MM.1S (cell line): ENCODE measurements around the gene CEL.

Source experiments
- DNase-seq: peaks from one replicate; pipeline ENCODE4 v3.0.0-alpha.2; 2015
- H2AFZ ChIP-seq: fragments of 300-600 bp; sonication (generic); 2 replicates; pipeline ENCODE4 v1.6.0; 2016; ENCODE audit warnings: antibody characterized with exemption, low read length
- H3F3A ChIP-seq: fragments of 300-600 bp; sonication (generic); 2 replicates; pipeline ENCODE4 v1.6.1; 2016; ENCODE audit warnings: mild to moderate bottlenecking, antibody characterized with exemption, low read length, moderate library complexity, mixed read lengths; ENCODE audit not compliant: insufficient read depth
- H3K27ac ChIP-seq: fragments of 300-600 bp; sonication (generic); 2 replicates; pipeline ENCODE4 v1.5.1; 2016; ENCODE audit warnings: mild to moderate bottlenecking, low read length
- H3K27me3 ChIP-seq: fragments of 300-600 bp; sonication (generic); replicated peaks from 2 replicates; pipeline ENCODE4 v1.6.0; 2016; ENCODE audit warnings: low read length; ENCODE audit not compliant: insufficient read depth
- H3K36me3 ChIP-seq: fragments of 300-600 bp; sonication (generic); replicated peaks from 2 replicates; pipeline ENCODE4 v1.6.1; 2016; ENCODE audit warnings: mild to moderate bottlenecking, low read length, mixed read lengths; ENCODE audit not compliant: insufficient read depth
- H3K4me1 ChIP-seq: fragments of 300-600 bp; sonication (generic); 2 replicates; pipeline ENCODE4 v1.6.1; 2016; ENCODE audit warnings: low read length, mixed read lengths
- H3K4me2 ChIP-seq: fragments of 300-600 bp; sonication (generic); 2 replicates; pipeline ENCODE4 v1.6.0; 2016; ENCODE audit warnings: low read depth, low read length
- H3K4me3 ChIP-seq: fragments of 300-600 bp; sonication (generic); 2 replicates; pipeline ENCODE4 v1.5.1; 2016; ENCODE audit warnings: low read length, mixed read lengths
- H3K79me2 ChIP-seq: fragments of 300-600 bp; sonication (generic); 2 replicates; pipeline ENCODE4 v1.6.1; 2016; ENCODE audit warnings: mixed run types, low read length, mixed read lengths
- H3K9ac ChIP-seq: fragments of 300-600 bp; sonication (generic); 2 replicates; pipeline ENCODE4 v1.6.1; 2016; ENCODE audit warnings: low read length, mixed read lengths
- H3K9me2 ChIP-seq: fragments of 300-600 bp; sonication (generic); replicated peaks from 2 replicates; pipeline ENCODE4 v1.6.1; 2016; ENCODE audit warnings: mild to moderate bottlenecking, low read length, mixed read lengths; ENCODE audit not compliant: insufficient read depth
- H3K9me3 ChIP-seq: fragments of 300-600 bp; sonication (generic); replicated peaks from 2 replicates; pipeline ENCODE4 v1.6.1; 2016; ENCODE audit warnings: mild to moderate bottlenecking, low read length, mixed read lengths; ENCODE audit not compliant: insufficient read depth
- H4K20me1 ChIP-seq: fragments of 300-600 bp; sonication (generic); 2 replicates; pipeline ENCODE4 v1.6.1; 2016; ENCODE audit warnings: mild to moderate bottlenecking, low read length, moderate library complexity, mixed read lengths; ENCODE audit not compliant: insufficient read depth
- EZH2 ChIP-seq: fragments of 300-600 bp; sonication (generic); optimal IDR thresholded peaks from 2 replicates; pipeline ENCODE3; 2017; ENCODE audit warnings: low read depth, mild to moderate bottlenecking, antibody characterized with exemption, low read length, mixed read lengths
- EZH2phosphoT487 ChIP-seq: fragments of 300-600 bp; sonication (generic); IDR thresholded peaks from 2 replicates; pipeline ENCODE4 v1.6.1; 2018; ENCODE audit warnings: antibody characterized with exemption, low read length
- TF ChIP-seq, protein P1 (sequence below): fragments of 300-600 bp; sonication (generic); IDR thresholded peaks from 2 replicates; pipeline ENCODE4 v1.5.1; 2016; ENCODE audit warnings: antibody characterized with exemption, low read length, mixed read lengths

Gene CEL

DNA sequence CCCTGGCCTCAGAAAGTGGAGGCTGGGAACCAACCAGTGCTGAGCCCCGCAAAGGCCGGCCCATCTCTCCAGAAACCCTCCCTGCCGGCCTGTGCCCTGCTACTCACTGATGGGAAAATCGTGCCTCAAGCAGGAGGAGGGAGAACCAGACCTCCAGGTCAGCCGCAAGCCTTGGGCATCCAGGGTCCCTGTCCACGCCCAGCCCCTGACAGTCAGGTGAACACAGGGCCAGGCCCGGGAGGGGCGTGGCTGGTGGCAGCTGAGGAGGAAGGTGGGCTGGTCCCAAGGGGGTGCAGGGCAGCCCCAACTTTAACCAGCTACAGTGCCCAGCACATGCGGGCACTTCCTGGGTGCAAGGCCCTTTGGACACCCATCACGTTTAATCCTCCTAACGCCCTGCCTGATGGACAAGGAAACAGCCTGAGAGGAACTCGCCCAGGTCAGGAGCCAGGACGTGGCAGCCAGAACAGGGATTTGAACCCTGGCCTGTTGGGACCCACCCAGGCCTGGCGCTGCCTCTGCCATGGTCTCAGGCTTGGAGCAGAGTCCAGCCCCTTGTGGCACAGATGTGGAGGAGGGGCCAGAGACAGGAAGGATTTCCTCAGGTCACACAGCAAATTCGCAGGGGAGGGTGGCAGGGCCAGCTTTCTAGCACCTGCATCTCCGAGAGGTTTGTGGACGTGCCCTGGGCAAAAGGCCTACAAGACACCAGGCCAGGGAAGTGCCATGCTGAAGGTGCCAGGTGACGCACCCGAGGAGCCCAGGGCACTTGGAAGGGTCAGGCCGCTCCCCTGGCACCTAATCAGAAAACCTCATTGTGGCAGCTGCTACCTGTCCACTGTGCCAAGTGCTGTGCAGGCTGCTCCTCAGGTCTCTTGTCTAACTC lies 54.8 kb downstream of the CEL start:
- Histone ChIP-seq H3K9me2 (no peaks in the 10 kb centered on the region), H3F3A (peaks cover 2% of the 10 kb centered on the region; the same call in 1 of the 2 replicates), H3K4me2 (no peak overlapping the region), H2AFZ (no peak overlapping the region), H3K4me3 (no peak overlapping the region), H3K27me3 (no peaks in the 10 kb centered on the region), H3K79me2 (peaks cover 17% of the 10 kb centered on the region), H3K9me3 (no peaks in the 10 kb centered on the region), H3K27ac (no peak overlapping the region), H3K36me3 (no peaks in the 10 kb centered on the region), H3K9ac (no peak overlapping the region), H3K4me1 (0 out of 2 replicates have a peak, but pooled peaks cover 2% of the 10 kb centered on the region), H4K20me1 (no peaks in the 10 kb centered on the region)
- no peak for DNase-seq
- TF ChIP-seq EZH2 (no peak), EZH2phosphoT487 (no peak)
- TF ChIP-seq, protein P1, sequence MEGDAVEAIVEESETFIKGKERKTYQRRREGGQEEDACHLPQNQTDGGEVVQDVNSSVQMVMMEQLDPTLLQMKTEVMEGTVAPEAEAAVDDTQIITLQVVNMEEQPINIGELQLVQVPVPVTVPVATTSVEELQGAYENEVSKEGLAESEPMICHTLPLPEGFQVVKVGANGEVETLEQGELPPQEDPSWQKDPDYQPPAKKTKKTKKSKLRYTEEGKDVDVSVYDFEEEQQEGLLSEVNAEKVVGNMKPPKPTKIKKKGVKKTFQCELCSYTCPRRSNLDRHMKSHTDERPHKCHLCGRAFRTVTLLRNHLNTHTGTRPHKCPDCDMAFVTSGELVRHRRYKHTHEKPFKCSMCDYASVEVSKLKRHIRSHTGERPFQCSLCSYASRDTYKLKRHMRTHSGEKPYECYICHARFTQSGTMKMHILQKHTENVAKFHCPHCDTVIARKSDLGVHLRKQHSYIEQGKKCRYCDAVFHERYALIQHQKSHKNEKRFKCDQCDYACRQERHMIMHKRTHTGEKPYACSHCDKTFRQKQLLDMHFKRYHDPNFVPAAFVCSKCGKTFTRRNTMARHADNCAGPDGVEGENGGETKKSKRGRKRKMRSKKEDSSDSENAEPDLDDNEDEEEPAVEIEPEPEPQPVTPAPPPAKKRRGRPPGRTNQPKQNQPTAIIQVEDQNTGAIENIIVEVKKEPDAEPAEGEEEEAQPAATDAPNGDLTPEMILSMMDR = no peak

GRCh38 chr9:133117271-133118178 lies 55.7 kb downstream of the CEL start:
- Histone ChIP-seq H3K9me2 (no peaks in the 10 kb centered on the region), H3K27ac (no peak overlapping the region), H3K4me2 (no peak overlapping the region), H3K79me2 (peaks cover 17% of the 10 kb centered on the region), H3K4me1 (0 out of 2 replicates have a peak, but pooled peaks cover 3% of the 10 kb centered on the region), H3K9ac (no peak overlapping the region), H3K36me3 (no peaks in the 10 kb centered on the region), H4K20me1 (no peaks in the 10 kb centered on the region), H3K9me3 (no peaks in the 10 kb centered on the region), H3F3A (peaks cover 6% of the 10 kb centered on the region; the same call in 1 of the 2 replicates), H3K27me3 (no peaks in the 10 kb centered on the region), H2AFZ (no peak overlapping the region), H3K4me3 (no peak overlapping the region)
- TF ChIP-seq, protein P1 = no peak
- TF ChIP-seq EZH2 (no peak), EZH2phosphoT487 (no peak)
- DNase-seq = no peak

- H3K4me2 ChIP-seq = no peak overlapping the region
- H3K9me2 ChIP-seq = no peaks in the 10 kb centered on the region
- no peaks in the 10 kb centered on the region for H3K9me3 ChIP-seq
- H3K9ac ChIP-seq = no peak overlapping the region
- H2AFZ ChIP-seq = no peak overlapping the region
- H3K27me3 ChIP-seq = no peaks in the 10 kb centered on the region
- no peak overlapping the region for H3K4me3 ChIP-seq
- H3K4me1 ChIP-seq = 0 out of 2 replicates have a peak, but pooled peaks cover 3% of the 10 kb centered on the region
- H3K27ac ChIP-seq = no peak overlapping the region
- TF ChIP-seq EZH2 (no peak), EZH2phosphoT487 (no peak)
- TF ChIP-seq, protein P1 = no peak
- peaks cover 17% of the 10 kb centered on the region for H3K79me2 ChIP-seq
- H3K36me3 ChIP-seq = no peaks in the 10 kb centered on the region
- H4K20me1 ChIP-seq = no peaks in the 10 kb centered on the region
- no peak for DNase-seq
- peaks cover 6% of the 10 kb centered on the region; the same call in 1 of the 2 replicates for H3F3A ChIP-seq
These were observed 56.4 kb downstream of the CEL start for GRCh38 chr9:133118179-133118520.
